ENCODE measurements around the gene PTPRN2. TPM values are rescaled to one million over a fixed set of nuclear protein-coding genes. Genes with fewer than 3 reads are reported as not detected.

PTPRN2 gene
- total RNA-seq, 1 donor: 0.09 TPM

GRCh38 chr7:157993406-157994105 lies 594.1 kb downstream of the PTPRN2 start:
- TF ChIP-seq CTCF (IDR thresholded peaks at IDR 0.05; ENCODE audit: insufficient read depth, low read length): no peak
- H3K4me3 ChIP-seq (ENCODE audit: low read depth, low read length): no peak overlapping the region
- DNase-seq (ENCODE audit: low read depth): no peak

GRCh38 chr7:157992511-157993160 lies 595.0 kb downstream of the PTPRN2 start:
- TF ChIP-seq CTCF (IDR thresholded peaks at IDR 0.05; ENCODE audit: insufficient read depth, low read length): no peak
- no peak for DNase-seq (ENCODE audit: low read depth)
- no peak overlapping the region for H3K4me3 ChIP-seq (ENCODE audit: low read depth, low read length)

DNA sequence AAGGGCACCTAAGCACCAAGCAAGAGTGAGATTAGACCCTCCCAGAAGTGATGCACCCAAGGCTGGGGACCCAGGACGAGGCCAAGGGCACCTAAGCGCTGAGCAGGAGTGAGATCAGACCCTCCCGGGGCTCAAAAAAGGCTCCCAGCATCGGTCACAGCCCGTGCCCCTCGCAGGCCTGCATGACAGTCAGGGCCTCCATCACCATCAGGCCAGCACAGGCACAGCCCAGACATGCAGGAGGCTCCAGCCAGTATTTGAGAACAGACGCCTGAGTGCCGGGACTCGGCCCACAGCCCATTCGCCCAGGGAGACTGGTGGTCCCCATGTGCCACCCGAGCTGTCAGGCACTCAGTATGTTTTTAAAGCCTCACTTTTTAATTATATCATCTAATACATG lies 595.9 kb downstream of the PTPRN2 start:
- no peak for TF ChIP-seq CTCF (IDR thresholded peaks at IDR 0.05; ENCODE audit: insufficient read depth, low read length)
- DNase-seq (ENCODE audit: low read depth): no peak
- H3K4me3 ChIP-seq (ENCODE audit: low read depth, low read length): no peak overlapping the region

DNA sequence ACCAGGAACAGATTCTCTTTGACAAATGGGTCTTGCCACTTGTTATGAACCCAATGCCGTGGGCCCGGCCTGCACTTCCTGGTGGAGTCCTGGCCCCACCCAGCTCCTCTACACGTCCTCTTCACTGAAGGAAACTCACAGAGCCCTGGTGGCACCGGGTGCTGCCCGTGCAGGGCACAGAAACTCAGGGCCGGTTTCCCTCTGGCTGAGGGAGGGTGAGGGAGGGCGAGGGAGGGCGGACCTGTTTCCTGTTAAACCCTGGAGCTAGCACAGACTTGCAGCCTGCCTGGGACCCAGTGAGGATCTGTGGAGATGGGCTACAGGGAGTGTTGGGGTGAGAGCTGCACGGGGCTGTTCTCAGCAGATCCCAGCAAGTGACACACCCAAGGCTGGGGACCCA lies 596.3 kb downstream of the PTPRN2 start:
- H3K4me3 ChIP-seq (ENCODE audit: low read depth, low read length): no peak overlapping the region
- no peak for DNase-seq (ENCODE audit: low read depth)
- no peak for TF ChIP-seq CTCF (IDR thresholded peaks at IDR 0.05; ENCODE audit: insufficient read depth, low read length)

DNA sequence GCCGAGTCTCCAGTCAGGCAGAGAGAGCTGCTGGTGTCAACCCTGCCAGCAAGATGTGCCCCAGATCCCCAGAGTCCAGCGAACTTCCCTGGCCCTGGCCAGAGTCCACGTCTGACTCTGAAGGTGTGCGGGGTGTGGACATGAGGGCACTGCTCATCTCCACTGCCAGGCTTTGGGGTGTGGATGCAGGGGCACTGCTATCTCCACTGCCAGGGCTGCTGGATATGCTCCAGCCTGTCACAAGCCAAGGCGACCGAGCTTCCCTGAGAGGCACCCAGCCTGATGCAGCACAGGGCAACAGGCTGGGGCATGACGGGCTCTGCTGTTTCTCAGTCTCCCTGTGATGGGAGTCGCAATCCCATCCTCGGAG lies 596.8 kb downstream of the PTPRN2 start:
- TF ChIP-seq CTCF (IDR thresholded peaks at IDR 0.05; ENCODE audit: insufficient read depth, low read length): no peak
- DNase-seq (ENCODE audit: low read depth): no peak

GRCh38 chr7:157990226-157990880 lies 597.3 kb downstream of the PTPRN2 start:
- no peak for TF ChIP-seq CTCF (IDR thresholded peaks at IDR 0.05; ENCODE audit: insufficient read depth, low read length)
- no peak for DNase-seq (ENCODE audit: low read depth)
- H3K4me3 ChIP-seq (ENCODE audit: low read depth, low read length): no peak overlapping the region

More for the DNA sequence above, 596.8 kb downstream of the PTPRN2 start:
- no peak overlapping the region for H3K4me3 ChIP-seq (ENCODE audit: low read depth, low read length)

Data from fibroblast of the aortic adventitia (primary cell).